Activated naive CD4-positive, alpha-beta T cell treated with anti-CD3 and anti-CD28 coated beads, Interleukin-2, amount 10 ng/mL, durations not matched to agents 7 days and 5 days (primary cell): Measurements from ENCODE around the gene MSI2.

ENCODE experiments used
- CTCF ChIA-PET: fragments of 350-600 bp; sonication (Branson Sonifier 250); formaldehyde crosslinking; loops from one replicate; lab custom pipeline; 2021; ENCODE audit warnings: antibody characterized with exemption; lab: Charles Lee
- DNase-seq: peaks from one replicate; pipeline ENCODE4 v3.0.0-alpha.2; 2020
- H3K27ac Mint-ChIP-seq: one replicate; pipeline ENCODE4 v1.8.0; 2021; ENCODE audit warnings: mild to moderate bottlenecking, moderate library complexity, mixed read lengths
- H3K27me3 Mint-ChIP-seq: one replicate; pipeline ENCODE4 v1.8.0; 2021; ENCODE audit warnings: mild to moderate bottlenecking, mixed read lengths
- H3K36me3 Mint-ChIP-seq: one replicate; pipeline ENCODE4 v1.8.0; 2021; ENCODE audit warnings: mixed read lengths
- H3K4me1 Mint-ChIP-seq: one replicate; pipeline ENCODE4 v1.8.0; 2021; ENCODE audit warnings: mixed read lengths
- H3K4me3 Mint-ChIP-seq: one replicate; pipeline ENCODE4 v1.8.0; 2021; ENCODE audit warnings: mild to moderate bottlenecking, moderate library complexity, mixed read lengths
- H3K9me3 Mint-ChIP-seq: one replicate; pipeline ENCODE4 v1.8.0; 2021; ENCODE audit warnings: mixed read lengths

Gene MSI2

GRCh38 chr17:57675427-57676387 lies 419.4 kb downstream of the MSI2 start:
- peaks cover 9% of the 10 kb centered on the region for H3K36me3 Mint-ChIP-seq
- H3K4me1 Mint-ChIP-seq = peaks cover 28% of the 10 kb centered on the region
- H3K27ac Mint-ChIP-seq = no peak overlapping the region
- no peaks in the 10 kb centered on the region for H3K27me3 Mint-ChIP-seq
- CTCF ChIA-PET = interaction anchor here (1.0 to 1.9 kb wide), 2 partner anchors 78 kb away, joined by 5 to 7 read pairs; no protein-coding TSS in a partner anchor
- no peaks in the 10 kb centered on the region for H3K9me3 Mint-ChIP-seq
- H3K4me3 Mint-ChIP-seq = no peak overlapping the region
- peak; percentile 17 for DNase-seq

GRCh38 chr17:57676543-57676942 lies 420.2 kb downstream of the MSI2 start:
- Mint-ChIP-seq H3K4me1 (peaks cover 21% of the 10 kb centered on the region), H3K36me3 (peaks cover 9% of the 10 kb centered on the region), H3K9me3 (no peaks in the 10 kb centered on the region), H3K27me3 (no peaks in the 10 kb centered on the region), H3K27ac (no peak overlapping the region), H3K4me3 (no peak overlapping the region)
- DNase-seq = peak; percentile 17
- CTCF ChIA-PET = interaction anchor here (1.0 to 1.4 kb wide), 2 partner anchors 79 to 156 kb away, joined by 3 to 5 read pairs; no protein-coding TSS in a partner anchor

GRCh38 chr17:57677301-57677700 lies 421.0 kb downstream of the MSI2 start:
- no peak overlapping the region for H3K27ac Mint-ChIP-seq
- peaks cover 13% of the 10 kb centered on the region for H3K4me1 Mint-ChIP-seq
- H3K9me3 Mint-ChIP-seq = no peaks in the 10 kb centered on the region
- DNase-seq = peak; percentile 1
- no peak overlapping the region for H3K4me3 Mint-ChIP-seq
- CTCF ChIA-PET = interaction anchor here (1.2 to 1.4 kb wide), 2 partner anchors 79 to 156 kb away, joined by 3 read pairs; no protein-coding TSS in a partner anchor
- no peaks in the 10 kb centered on the region for H3K27me3 Mint-ChIP-seq
- peaks cover 9% of the 10 kb centered on the region for H3K36me3 Mint-ChIP-seq

- H3K9me3 Mint-ChIP-seq = no peaks in the 10 kb centered on the region
- H3K36me3 Mint-ChIP-seq = peaks cover 9% of the 10 kb centered on the region
- peaks cover 7% of the 10 kb centered on the region for H3K4me1 Mint-ChIP-seq
- H3K27ac Mint-ChIP-seq = no peak overlapping the region
- no peaks in the 10 kb centered on the region for H3K27me3 Mint-ChIP-seq
- H3K4me3 Mint-ChIP-seq = no peak overlapping the region
- CTCF ChIA-PET = interaction anchor here (1.2 to 1.4 kb wide), 2 partner anchors 80 to 155 kb away, joined by 3 read pairs; no protein-coding TSS in a partner anchor
- DNase-seq = peak; percentile 5
These were observed 421.5 kb downstream of the MSI2 start for GRCh38 chr17:57677858-57678257.

- H3K4me3 Mint-ChIP-seq = no peak overlapping the region
- H3K27ac Mint-ChIP-seq = no peak overlapping the region
- CTCF ChIA-PET = interaction anchor here (1.2 kb wide), 1 partner anchor 80 kb away, joined by 3 read pairs; no protein-coding TSS in a partner anchor
- H3K4me1 Mint-ChIP-seq = peaks cover 4% of the 10 kb centered on the region
- peak; percentile 17 for DNase-seq
- peaks cover 9% of the 10 kb centered on the region for H3K36me3 Mint-ChIP-seq
- H3K27me3 Mint-ChIP-seq = no peaks in the 10 kb centered on the region
- H3K9me3 Mint-ChIP-seq = no peaks in the 10 kb centered on the region
These were observed 422.1 kb downstream of the MSI2 start for GRCh38 chr17:57678393-57678792.

GRCh38 chr17:57679356-57679755 lies 423.0 kb downstream of the MSI2 start:
- Mint-ChIP-seq H3K36me3 (peaks cover 7% of the 10 kb centered on the region), H3K4me1 (peaks cover 2% of the 10 kb centered on the region), H3K9me3 (no peaks in the 10 kb centered on the region), H3K27me3 (no peaks in the 10 kb centered on the region), H3K27ac (no peak overlapping the region), H3K4me3 (no peak overlapping the region)
- no peak for DNase-seq
- CTCF ChIA-PET = interaction anchor here (0.8 kb wide), 1 partner anchor 21 kb away, joined by 3 read pairs; no protein-coding TSS in a partner anchor

GRCh38 chr17:57679906-57680695 lies 423.8 kb downstream of the MSI2 start:
- no peaks in the 10 kb centered on the region for H3K9me3 Mint-ChIP-seq
- H3K4me3 Mint-ChIP-seq = no peak overlapping the region
- H3K36me3 Mint-ChIP-seq = peaks cover 8% of the 10 kb centered on the region
- CTCF ChIA-PET = interaction anchor here (0.6 to 0.8 kb wide), 2 partner anchors 22 to 261 kb away, joined by 3 read pairs; no protein-coding TSS in a partner anchor
- H3K27ac Mint-ChIP-seq = no peak overlapping the region
- no peaks in the 10 kb centered on the region for H3K4me1 Mint-ChIP-seq
- no peak for DNase-seq
- no peaks in the 10 kb centered on the region for H3K27me3 Mint-ChIP-seq

- no peak for DNase-seq
- CTCF ChIA-PET = interaction anchor here (0.7 to 1.9 kb wide), 2 partner anchors 8 to 85 kb away, joined by 3 to 5 read pairs; no protein-coding TSS in a partner anchor
- H3K36me3 Mint-ChIP-seq = peaks cover 2% of the 10 kb centered on the region
- no peak overlapping the region for H3K4me3 Mint-ChIP-seq
- no peak overlapping the region for H3K27ac Mint-ChIP-seq
- H3K4me1 Mint-ChIP-seq = no peaks in the 10 kb centered on the region
- H3K9me3 Mint-ChIP-seq = no peaks in the 10 kb centered on the region
- peaks cover 6% of the 10 kb centered on the region for H3K27me3 Mint-ChIP-seq
These were observed 426.4 kb downstream of the MSI2 start for GRCh38 chr17:57682701-57683100.

- Mint-ChIP-seq H3K36me3 (peaks cover 2% of the 10 kb centered on the region), H3K9me3 (no peaks in the 10 kb centered on the region), H3K27ac (no peak overlapping the region), H3K4me3 (no peak overlapping the region), H3K27me3 (peaks cover 6% of the 10 kb centered on the region), H3K4me1 (no peaks in the 10 kb centered on the region)
- DNase-seq = no peak
- CTCF ChIA-PET = interaction anchor here (1.8 kb wide), 1 partner anchor 13 kb away, joined by 9 read pairs; no protein-coding TSS in a partner anchor
These were observed 428.6 kb downstream of the MSI2 start for GRCh38 chr17:57684711-57685498.

- CTCF ChIA-PET = interaction anchor here (1.0 to 1.8 kb wide), 2 partner anchors 14 to 515 kb away, joined by 3 to 9 read pairs; no protein-coding TSS in a partner anchor
These were observed 429.3 kb downstream of the MSI2 start for GRCh38 chr17:57685499-57686132.

GRCh38 chr17:57687642-57688041 lies 431.3 kb downstream of the MSI2 start:
- no peaks in the 10 kb centered on the region for H3K9me3 Mint-ChIP-seq
- H3K4me3 Mint-ChIP-seq = no peak overlapping the region
- peaks cover 7% of the 10 kb centered on the region for H3K4me1 Mint-ChIP-seq
- CTCF ChIA-PET = interaction anchor here (1.1 kb wide), 1 partner anchor 15 kb away, joined by 3 read pairs; no protein-coding TSS in a partner anchor
- peaks cover 5% of the 10 kb centered on the region for H3K36me3 Mint-ChIP-seq
- H3K27me3 Mint-ChIP-seq = peaks cover 10% of the 10 kb centered on the region
- DNase-seq = no peak
- H3K27ac Mint-ChIP-seq = no peak overlapping the region

More at GRCh38 chr17:57685499-57686132, 429.3 kb downstream of the MSI2 start:
- DNase-seq = no peak
- H3K9me3 Mint-ChIP-seq = no peaks in the 10 kb centered on the region
- no peak overlapping the region for H3K4me3 Mint-ChIP-seq
- peaks cover 2% of the 10 kb centered on the region for H3K36me3 Mint-ChIP-seq
- H3K27me3 Mint-ChIP-seq = peaks cover 10% of the 10 kb centered on the region
- no peaks in the 10 kb centered on the region for H3K4me1 Mint-ChIP-seq
- no peak overlapping the region for H3K27ac Mint-ChIP-seq

- Mint-ChIP-seq H3K27me3 (peaks cover 10% of the 10 kb centered on the region), H3K27ac (no peak overlapping the region), H3K4me3 (no peak overlapping the region), H3K36me3 (peaks cover 13% of the 10 kb centered on the region), H3K4me1 (peaks cover 20% of the 10 kb centered on the region), H3K9me3 (peaks cover 4% of the 10 kb centered on the region)
- CTCF ChIA-PET = no interaction called here
- no peak for DNase-seq
These were observed 432.9 kb downstream of the MSI2 start for GRCh38 chr17:57689254-57689653.

GRCh38 chr17:57691939-57692338 lies 435.6 kb downstream of the MSI2 start:
- CTCF ChIA-PET = no interaction called here
- DNase-seq = no peak
- Mint-ChIP-seq H3K27me3 (peaks cover 4% of the 10 kb centered on the region), H3K4me1 (peaks cover 22% of the 10 kb centered on the region), H3K9me3 (peaks cover 6% of the 10 kb centered on the region), H3K4me3 (no peak overlapping the region), H3K36me3 (peaks cover 11% of the 10 kb centered on the region), H3K27ac (no peak overlapping the region)
